ENCODE measurements around the gene MRGPRX4.

DNA sequence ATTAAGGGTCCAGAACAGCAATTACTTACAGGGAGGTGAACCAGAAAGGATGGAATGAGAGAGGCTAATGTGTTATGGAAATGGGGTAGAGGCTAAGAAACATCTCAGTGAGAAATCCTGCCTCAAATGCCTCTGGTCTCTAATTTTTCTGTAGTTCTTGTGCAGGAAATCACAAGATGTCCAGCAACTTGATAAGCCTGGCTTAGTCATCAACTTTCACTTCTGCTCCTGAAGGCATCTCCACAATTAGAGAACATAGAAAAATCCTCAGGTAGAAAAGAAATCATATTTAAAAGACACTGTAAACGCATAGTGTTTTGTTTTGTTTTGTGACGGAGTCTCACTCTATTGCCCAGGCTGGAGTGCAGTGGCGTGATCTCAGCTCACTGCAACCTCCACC lies 18.7 kb downstream of the MRGPRX4 start:
- TF ChIP-seq, protein P1, sequence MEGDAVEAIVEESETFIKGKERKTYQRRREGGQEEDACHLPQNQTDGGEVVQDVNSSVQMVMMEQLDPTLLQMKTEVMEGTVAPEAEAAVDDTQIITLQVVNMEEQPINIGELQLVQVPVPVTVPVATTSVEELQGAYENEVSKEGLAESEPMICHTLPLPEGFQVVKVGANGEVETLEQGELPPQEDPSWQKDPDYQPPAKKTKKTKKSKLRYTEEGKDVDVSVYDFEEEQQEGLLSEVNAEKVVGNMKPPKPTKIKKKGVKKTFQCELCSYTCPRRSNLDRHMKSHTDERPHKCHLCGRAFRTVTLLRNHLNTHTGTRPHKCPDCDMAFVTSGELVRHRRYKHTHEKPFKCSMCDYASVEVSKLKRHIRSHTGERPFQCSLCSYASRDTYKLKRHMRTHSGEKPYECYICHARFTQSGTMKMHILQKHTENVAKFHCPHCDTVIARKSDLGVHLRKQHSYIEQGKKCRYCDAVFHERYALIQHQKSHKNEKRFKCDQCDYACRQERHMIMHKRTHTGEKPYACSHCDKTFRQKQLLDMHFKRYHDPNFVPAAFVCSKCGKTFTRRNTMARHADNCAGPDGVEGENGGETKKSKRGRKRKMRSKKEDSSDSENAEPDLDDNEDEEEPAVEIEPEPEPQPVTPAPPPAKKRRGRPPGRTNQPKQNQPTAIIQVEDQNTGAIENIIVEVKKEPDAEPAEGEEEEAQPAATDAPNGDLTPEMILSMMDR (IDR thresholded peaks at IDR 0.05), result no peak
- TF ChIP-seq POLR2A (IDR thresholded peaks at IDR 0.05), result no peak
